Fibroblast of peridontal ligament (primary cell): ENCODE measurements around the gene LDLRAD4.

Experiments used
- DNase-seq: peaks from one replicate; pipeline ENCODE4 v3.0.0-alpha.2; 2010; ENCODE audit errors: extremely low read depth

LDLRAD4 gene

DNA sequence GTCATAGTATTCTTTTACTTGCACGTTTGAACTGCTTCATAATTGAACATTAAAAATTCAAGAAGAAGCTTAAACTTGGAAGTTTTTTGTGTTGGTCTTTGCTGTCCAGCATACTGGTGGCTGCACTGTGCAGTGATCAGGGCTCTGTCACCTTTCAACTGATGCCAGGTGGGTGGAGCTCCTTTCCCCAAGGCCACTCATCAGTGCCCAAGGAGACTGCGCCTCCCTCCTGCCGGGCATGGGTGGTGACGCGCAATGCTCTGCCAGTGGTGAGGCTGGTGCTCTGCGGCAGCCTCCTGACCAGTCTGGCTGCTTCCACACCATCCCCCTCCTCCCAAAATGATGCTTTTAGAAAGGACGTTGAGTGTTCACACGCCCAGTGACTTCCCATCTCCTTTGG, 16.0 kb upstream of the LDLRAD4 start:
- DNase-seq = no peak

DNA sequence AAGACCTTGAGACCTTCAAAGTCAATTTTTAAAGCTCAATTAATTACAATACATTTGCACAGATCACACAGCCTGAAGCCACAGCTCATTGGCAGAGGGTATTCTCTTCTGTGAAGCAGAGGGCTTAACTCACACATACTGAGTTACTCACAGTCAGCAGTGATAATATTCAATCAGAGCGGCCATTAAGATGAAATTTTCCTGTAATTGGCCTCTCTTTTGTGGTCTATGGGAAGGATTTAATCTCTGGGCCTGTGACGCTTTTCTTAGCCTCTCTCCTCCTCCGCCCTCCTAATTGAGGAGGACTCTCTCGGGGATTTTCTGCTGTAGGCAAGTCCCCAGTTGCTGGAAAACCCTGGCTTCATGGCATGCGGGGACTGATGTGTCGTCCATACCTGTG, 12.3 kb upstream of the LDLRAD4 start:
- no peak for DNase-seq

DNA sequence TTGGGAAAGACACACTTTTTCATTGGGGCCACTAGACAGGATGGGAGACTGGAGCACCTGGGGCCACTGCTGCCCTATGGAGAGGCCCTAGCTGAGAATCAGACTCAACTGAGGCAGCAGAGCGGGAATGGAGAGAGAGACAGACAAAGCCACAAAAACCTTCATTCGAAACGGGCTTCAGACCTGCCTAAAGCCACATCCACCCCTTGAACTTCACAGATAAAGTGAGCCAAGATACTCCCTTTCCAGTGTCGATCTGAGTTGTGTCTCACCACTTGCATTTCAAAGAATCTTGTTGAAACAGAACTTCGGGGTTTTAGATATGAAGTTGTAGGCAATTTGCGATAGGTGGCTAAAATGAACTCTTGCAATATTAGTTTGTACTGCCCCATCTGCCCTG, 11.3 kb upstream of the LDLRAD4 start:
- no peak for DNase-seq

DNA sequence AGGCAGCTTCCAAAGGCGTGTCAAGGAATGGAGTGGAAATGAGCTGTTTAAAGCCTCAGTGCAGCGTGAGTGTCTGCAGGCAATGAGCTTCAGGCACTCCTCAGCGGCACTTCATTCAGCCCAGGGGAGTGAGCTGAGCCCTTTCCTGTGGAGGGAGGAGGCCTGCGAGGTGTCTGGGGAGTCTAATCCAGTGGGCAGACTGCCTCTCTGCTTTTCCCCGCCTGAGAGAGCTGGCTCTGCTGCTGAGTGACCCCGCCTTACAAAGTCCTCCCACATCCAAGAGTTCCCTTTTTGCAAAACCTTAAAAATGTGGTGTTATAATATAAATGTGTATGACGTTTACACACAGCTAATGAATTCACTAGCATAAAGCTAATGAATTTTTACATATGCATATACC, 7.0 kb upstream of the LDLRAD4 start:
- no peak for DNase-seq

DNA sequence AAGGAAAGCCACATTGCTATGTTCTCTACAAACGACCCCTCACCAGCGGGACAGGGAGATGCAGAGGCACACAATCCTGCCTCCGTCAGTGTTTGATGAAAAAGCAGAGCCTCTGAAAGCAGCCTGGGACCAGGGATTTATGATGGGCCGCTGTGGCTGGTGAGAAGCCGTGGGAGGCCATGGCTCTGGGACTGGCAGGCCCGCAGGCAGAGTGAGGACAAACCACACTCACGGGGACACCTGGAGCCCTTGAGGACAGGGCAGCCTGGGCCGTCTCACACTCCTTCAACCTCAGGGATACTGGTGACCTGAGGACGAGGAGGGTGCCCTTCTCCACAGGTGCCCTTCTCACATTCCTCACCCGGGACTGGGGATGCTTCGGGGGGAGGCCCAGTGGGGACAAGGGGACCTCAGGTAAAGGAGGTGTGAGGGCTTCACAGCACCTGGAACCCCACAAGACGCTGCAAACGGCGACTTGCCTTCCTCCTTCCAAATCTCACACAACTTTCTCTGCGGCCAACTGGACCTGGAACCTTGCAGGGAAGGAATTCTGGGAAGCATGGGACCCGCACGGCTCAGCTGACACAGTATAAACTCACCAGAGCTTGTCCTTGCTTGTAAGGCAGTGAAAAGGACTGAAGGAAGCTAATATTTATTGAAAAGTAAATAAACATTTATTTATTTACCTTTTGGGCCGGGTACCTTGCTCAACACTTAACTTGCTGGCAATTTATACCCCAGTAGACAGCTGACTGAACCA, 5.3 kb upstream of the LDLRAD4 start:
- no peak for DNase-seq

DNA sequence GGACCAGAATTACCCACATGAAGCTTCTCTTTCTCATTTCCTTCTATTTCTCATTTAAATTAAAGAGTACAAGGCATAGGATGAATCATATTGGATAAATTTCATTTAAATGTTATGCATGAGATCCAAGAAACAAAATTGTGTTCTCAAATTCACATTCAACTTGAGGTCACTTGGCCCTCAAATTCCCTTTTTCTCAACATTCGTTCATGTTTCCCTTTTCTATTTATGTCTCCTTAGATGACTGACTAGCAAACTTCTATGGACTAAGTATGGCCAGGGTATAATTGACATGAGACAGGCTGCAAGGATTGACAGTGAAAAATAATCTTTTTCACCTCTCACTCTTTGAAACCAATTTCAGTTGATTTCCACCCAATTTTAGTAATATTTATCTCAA, 4.0 kb upstream of the LDLRAD4 start:
- no peak for DNase-seq

DNA sequence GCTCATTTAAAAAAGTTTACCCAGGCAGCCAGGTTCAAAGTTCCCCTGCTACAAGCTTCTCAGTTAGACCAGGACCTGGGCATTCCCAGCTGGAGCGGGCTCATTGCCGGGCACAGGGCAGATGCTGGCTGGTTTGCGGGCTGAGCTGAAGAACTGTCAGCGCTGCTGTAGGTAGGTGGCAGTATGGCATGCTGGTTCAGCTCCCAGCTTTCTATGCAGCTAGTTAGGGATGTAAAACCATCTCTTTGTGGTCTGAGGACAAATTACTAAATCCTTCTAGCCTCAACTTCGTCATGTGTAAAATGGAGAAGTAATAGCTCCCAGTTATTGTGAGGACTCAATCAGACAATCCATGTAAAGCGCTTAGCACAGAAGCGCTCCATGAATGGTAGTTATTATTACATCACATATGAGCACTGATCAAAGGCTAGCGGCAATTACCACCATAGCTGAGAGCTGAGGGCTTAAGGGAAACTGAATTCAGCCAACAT, 2.4 kb upstream of the LDLRAD4 start:
- DNase-seq = peak; percentile 47

DNA sequence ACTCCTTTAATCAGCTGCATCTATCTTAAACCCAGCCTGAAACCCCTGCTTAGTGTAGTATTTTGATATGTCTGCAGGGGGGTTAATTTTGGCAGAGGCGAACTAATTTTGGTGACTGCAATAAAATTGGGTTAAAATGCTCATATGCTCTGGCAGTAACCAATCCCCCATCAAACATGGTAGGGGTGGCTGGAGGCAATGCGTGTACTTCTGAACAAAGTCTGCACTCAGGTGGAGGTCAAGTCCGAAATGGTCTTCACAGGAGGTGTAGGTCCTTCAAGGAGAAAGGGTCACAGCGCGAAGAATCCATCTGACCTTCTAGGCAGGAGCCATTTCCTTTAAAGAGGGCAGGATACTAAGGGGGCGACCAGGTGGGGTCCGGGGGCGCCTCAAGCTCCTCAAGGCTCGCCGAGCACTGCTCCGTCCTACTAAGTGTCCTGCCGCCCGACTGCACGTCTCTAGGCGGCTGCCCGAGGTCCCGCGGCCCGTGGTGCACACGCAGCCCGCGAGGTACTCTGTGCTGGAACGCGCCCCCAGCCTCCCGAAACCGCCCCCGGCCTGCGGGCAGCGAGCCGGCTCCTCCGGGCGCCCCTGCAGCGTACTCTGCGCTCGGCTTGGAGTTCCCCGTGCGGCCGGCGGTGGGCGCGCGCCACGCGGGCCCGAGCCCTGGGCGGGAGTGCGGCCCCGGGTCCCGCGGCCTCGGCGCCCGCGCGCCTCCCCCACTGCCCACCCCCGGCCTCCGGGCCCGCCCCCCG, 1.7 kb upstream of the LDLRAD4 start:
- DNase-seq = no peak

DNA sequence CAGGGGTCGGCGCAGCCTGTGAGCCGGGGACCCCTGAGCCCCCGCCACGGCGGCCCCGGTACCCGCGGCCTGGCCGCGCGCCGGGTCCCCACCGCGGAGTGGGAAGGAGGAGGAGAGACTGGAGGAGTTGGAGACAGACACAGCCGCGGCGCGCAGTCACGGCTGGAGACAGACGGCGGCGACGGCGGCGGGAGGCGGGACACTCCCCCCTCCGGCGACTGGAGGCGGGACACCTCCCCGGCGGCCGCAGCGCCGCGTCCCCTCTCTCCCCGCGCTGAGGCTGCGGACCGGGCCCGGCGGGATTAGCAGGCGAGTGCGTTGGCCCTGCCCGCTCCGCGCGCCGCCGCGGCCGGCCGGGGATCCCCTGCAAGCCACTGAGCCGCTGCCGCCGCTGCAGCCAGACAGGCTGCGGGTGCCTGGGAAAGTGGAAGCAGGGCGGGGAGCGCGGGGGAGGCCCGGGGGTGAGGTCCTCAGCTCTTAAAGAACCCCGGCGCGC, 1.0 kb upstream of the LDLRAD4 start:
- DNase-seq = peak; percentile 2

DNA sequence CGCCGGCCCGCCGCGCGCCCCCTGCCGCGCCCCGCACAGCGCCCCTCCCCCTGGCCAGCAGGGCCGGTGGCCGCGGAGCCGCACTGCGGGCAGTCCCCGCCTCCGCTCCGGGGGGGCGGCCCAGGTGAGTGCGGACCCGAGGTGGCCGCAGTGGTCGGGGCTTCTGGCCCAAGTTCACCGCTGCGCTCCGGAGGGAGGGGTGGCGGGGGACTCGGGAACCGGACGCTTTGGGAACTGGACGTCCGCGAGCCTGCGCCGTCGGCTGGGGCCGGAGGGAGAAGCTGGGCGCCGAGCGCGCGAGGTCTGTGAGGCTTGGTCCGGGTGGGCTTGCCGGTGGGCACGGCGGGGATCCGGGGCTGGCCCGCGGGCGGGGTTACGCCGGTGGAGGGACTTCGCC, 591 bp upstream of the LDLRAD4 start:
- no peak for DNase-seq

DNA sequence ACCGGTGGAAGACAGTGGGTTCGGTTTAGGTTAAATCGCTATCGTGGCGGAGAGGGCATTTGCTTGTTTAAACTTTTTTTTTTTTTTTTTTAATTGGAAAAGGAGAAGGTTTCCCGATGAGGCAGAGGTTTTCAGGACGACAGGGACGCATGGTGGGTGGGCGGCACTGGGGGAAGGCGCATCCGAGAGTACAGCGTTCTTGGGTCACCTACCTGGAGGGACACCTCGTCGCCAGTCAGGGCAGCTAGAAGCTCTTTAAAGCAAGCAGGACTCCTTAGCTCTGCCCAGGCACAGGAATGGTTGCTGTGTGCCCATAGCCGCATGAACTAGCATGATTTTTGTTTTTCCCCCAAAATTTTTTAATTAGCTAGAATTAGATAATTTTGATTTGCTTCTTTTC, 437 bp downstream of the LDLRAD4 start:
- DNase-seq = no peak

DNA sequence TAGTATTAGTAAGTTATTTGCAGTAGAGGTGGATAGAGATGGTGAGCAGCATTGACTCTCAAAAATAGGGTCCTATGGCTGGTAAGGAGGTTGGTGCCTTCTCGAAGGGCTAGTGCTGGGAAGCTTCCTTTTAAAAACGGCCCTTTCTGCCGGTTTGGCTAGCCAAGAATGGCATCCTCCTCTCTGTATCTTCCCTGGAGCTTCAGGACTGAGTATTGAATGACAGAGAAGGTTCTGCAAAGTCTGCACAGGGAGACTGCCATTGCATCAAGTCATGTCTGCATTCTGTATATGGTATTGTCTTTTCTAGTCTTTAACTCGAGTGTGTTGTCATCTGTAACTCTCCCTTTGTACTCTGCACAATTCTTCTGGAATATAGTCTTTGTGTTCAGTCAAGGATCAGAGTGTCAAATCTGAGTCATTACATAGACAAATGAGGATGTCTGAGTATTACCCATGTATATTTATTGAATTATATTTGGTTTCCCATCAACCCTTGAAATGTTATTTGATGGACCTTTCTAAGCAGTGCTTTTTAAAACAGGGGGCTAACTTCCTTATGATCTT, 1.1 kb downstream of the LDLRAD4 start:
- no peak for DNase-seq

DNA sequence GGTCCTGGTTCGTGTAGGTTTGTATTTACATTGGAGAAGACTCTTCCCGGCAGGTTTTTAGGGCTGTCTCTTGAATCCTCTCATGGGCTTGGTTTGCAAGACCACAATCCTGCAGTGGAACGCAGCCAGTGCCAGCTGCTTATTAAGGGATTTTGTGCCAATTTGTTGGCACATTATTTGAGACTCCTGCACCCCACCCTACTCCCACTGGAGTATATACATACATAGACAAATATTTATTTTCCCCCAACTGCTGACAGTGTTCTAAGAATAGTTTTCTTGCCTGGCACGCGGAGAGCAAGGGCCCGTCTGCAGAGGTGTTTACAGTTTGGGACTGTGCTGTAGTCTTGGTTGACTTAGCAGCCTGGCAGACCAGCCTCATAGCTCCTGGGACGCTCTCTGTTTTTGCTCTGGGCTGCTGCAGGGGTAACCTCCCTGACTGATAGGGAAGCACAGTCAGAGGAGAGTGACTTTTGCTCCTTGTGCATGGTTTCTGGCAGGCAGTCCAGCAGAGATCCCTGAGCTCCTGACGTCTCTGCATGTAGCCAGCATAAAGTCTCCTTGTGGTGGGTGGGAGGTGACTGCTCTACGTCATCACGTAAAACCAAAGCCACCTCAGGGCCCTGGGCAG, 1.9 kb downstream of the LDLRAD4 start:
- DNase-seq = no peak

DNA sequence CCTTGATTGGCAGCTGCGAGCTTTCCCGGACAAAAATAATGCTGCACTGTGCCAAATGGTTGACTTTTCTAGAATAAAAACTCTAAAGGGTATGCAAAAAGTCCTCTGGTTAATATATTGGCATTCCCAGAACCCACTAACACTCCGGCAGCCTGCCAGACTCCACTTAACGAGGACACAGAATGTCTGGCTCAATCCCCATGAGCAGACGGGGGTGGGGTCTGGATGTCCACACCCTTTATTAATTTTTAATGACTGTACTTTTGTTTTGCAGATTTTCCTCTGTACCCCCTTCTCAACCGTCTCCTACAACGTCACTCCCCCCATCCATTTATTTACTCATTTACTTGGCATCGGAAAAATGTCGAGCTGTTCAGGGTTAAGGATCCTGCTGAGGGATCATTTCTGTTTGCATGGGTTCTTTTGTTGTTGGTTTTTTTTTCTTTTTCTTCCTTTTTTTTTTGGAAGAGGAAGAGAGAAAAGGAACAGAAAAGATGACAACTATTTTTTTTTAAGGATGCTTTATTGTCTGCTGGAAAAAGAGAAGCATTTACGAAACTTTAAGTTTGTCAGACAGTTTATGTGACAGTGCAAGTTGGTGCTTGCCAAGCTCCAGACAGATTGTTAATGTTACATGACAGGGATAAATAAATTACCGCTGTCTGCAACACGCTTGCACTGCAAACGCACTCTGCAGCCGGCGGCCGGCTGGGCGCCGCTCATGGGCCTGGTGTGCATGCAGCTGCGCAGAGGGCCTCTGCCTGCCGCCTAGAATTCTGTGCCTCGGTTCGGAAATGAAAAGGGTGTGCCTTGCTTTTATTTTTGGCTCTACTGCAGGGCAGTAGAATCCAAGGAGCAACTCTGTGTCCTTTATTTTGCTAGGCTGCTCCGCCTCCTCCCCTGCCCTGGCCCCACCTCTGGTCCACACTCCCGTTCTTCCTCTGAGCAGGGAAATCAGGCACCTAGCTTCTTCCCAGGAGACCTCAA, 3.6 kb downstream of the LDLRAD4 start:
- DNase-seq = peak; percentile 1

DNA sequence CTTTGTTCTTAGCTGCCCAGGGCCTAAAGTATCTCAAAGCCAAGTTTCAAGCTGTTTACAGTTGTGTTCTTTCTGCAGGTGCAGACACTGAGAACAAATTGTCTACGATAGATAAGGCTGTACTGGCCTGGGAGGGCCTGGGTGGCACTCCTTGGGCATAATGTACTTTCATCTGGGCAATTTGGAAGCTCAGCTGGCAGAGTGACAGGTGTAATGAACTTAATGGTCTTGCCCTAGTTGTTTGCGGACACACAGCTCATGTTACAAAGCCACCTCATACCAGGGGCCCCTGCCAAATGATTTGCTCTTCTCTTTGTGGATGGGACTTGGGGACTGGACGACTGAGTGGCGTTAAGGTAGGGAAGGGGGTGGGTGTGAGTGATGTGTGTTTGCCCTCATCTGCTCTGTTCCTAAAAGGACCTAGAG, 4.3 kb downstream of the LDLRAD4 start:
- no peak for DNase-seq

DNA sequence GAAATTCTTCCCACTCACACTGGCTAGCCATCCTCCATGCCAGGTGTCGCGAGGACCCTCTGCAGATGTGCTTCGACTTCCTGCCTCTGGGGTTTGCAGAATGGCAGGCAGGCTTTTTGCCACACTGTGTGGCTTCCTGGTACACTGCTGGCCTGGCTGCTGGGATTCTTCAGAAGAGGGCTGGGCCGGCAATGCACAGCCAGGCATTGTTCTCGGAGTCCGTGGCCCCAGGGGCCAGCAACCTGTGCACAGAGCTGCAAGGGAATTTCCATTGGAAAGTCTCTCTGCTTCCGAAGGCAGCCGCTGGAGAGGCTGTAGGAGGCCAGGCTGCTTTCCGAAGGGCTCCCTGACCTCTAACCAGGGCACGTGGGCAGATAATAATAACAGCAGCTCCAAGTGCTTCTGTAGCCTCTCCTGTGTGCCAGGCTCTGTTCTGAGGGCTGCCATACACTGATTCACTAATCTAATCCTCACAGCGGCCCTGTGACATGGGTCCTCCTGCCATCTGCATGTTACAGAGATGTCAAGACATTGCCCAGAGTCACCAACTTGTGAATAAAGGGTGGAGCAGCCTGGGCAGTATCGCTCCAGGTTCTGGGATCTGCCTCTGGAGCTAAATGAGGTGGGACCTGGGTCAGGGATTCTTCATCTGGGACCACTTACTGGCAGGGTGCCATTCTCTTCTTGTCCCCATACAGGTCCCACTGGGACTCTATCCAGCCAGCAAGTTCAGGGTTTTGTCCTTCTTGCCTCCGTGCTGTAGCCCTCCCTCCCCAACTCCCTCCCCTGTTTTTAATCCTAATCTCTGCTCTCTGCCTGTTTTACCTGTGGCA, 5.0 kb downstream of the LDLRAD4 start:
- DNase-seq = no peak

DNA sequence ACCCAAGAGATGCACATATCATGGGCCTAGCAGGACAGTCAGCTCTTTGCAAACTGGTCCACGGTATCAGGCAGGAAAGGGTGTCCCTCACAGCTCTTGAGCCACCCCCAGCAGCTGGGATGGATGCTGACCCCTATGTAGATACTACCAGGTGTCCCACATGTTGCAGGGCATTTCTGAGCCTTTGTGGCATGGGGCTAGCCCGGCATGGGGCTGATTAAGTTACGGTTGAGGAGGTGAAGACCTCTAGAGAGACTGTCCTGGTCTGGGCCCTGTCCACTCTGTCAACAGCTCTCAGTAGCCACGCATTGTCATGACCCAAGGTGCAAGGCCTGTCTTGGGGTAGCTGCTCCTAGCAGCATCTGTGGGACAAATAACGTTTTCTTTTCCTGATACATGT, 6.7 kb downstream of the LDLRAD4 start:
- DNase-seq = no peak

DNA sequence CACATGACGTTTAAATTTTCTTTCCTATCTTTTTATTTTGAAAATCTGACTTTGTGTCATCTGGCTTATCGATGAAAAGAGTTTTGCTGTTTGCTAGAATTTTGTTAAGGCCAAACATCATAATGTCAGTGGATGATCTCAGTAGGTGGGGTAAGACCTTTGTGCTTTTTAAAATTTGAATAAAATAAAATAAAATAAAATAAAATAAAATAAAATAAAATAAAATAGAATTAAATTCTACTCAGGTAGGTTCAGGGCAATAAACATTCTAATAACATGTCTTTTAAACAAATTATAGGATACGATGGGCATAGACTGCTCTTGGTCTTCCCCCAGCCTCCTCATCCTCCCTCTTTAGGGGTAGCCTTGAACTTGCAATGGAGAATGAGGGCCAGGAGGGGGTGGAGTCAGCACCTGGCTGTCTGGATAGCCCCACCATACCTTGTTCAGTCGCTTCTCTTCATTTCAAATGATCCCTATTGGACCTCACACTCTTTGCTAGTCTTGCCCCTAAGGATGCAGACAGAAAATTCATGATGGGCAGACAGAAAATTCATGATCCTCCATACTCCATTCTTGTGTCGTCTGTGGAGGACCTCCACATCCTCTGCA, 8.1 kb downstream of the LDLRAD4 start:
- DNase-seq = no peak

DNA sequence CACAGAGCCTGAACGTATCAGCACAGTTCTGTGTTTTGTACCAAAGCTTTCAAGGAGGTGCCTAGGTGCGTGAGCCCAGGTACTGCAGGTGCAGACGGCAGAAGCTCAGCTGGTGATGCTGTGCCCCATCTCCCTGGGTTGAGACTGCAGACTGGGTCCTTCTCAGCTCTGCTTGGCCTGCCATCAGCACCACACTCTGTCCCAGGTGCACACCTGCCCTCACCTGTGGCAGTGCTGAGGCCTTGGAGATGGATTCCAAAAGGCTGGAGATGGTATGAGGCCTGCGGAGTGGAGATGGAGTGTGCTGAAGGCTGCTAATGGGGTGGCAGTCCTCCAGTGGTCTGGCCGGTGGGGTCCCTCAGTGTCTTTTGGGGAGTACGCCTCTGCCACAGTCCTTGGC, 9.3 kb downstream of the LDLRAD4 start:
- DNase-seq = no peak
